Natural killer cell (primary cell): ENCODE data around the gene SLX4IP. TPM values are rescaled to one million over a fixed set of nuclear protein-coding genes. Genes with fewer than 3 reads are reported as not detected.

ENCODE experiments used
- ATAC-seq, 3 donors: fragments of 150-1000 bp in 2 of 3; fragments of 200-7000 bp in 1 of 3; cut with Tn5 transposase; 1 replicate in 1 of 3; 2 replicates in 2 of 3; pipeline ENCODE4 v1.10.0; 2021; ENCODE audit warnings: mild to moderate bottlenecking in 2 of 3, moderate library complexity in 2 of 3
- DNase-seq, 2 donors: peaks; one replicate each; pipeline versions ENCODE4 v3.0.0 to v3.0.0-alpha.2; 2013 to 2021; ENCODE audit warnings: mixed read lengths in 1 of 2
- H3K27ac ChIP-seq: one replicate; pipeline ENCODE4 v1.5.1; 2013; ENCODE audit warnings: mild to moderate bottlenecking, low read length
- H3K27me3 ChIP-seq: one replicate; pipeline ENCODE4 v1.6.1; 2013; ENCODE audit warnings: low read length; ENCODE audit not compliant: control insufficient read depth, insufficient read depth
- H3K36me3 ChIP-seq: one replicate; pipeline ENCODE4 v1.6.1; 2013; ENCODE audit warnings: low read length; ENCODE audit not compliant: control insufficient read depth, insufficient read depth
- H3K4me1 ChIP-seq: one replicate; pipeline ENCODE4 v1.6.1; 2013; ENCODE audit warnings: low read length; ENCODE audit not compliant: control insufficient read depth, insufficient read depth
- H3K4me3 ChIP-seq: one replicate; pipeline ENCODE4 v1.5.1; 2013; ENCODE audit warnings: low read length
- H3K9me3 ChIP-seq: one replicate; pipeline ENCODE4 v1.6.1; 2013; ENCODE audit warnings: low read length; ENCODE audit not compliant: control insufficient read depth, insufficient read depth
- H3K27ac Mint-ChIP-seq, 2 donors: one replicate each; pipeline ENCODE4 v1.8.0; 2022; ENCODE audit warnings: mild to moderate bottlenecking in 2 of 2, mixed read lengths in 2 of 2, moderate library complexity in 1 of 2
- H3K27me3 Mint-ChIP-seq, 2 donors: one replicate each; pipeline ENCODE4 v1.8.0; 2022; ENCODE audit warnings: low read depth in 2 of 2, mixed read lengths in 2 of 2
- H3K36me3 Mint-ChIP-seq: one replicate; pipeline ENCODE4 v1.8.0; 2022; ENCODE audit warnings: mixed read lengths
- H3K4me1 Mint-ChIP-seq, 2 donors: one replicate each; pipeline ENCODE4 v1.8.0; 2022; ENCODE audit warnings: mixed read lengths in 2 of 2
- H3K4me3 Mint-ChIP-seq: one replicate; pipeline ENCODE4 v1.8.0; 2022; ENCODE audit warnings: mild to moderate bottlenecking, moderate library complexity, mixed read lengths
- H3K9me3 Mint-ChIP-seq, 2 donors: one replicate each; pipeline ENCODE4 v1.8.0; 2022; ENCODE audit warnings: mixed read lengths in 2 of 2
- CTCF ChIP-seq: fragments of 200-600 bp; IDR thresholded peaks from one replicate; pipeline ENCODE4 v1.8.0; 2022; ENCODE audit warnings: antibody characterized with exemption
- WGBS: methylation state at CpG from one replicate; pipeline ENCODE4 v1.1.7; 2013; ENCODE audit warnings: missing lambda C conversion rate; ENCODE audit not compliant: insufficient coverage; 5-methylcytosine and 5-hydroxymethylcytosine counted together
- intact Hi-C: fragments of 100-400 bp; cut with micrococcal nuclease; formaldehyde crosslinking; loops from one replicate; pipeline ENCODE4 v1.14.2; 2022
- total RNA-seq, 4 donors: library from RNA; stranded (reverse); fragments of 120-200 nt in 1 of 4; gene quantifications; one replicate each; pipeline versions ENCODE4 v1.2.3 to v1.2.4, GENCODE V29; 2013 to 2022

SLX4IP gene
- total RNA-seq, 3 donors from 2014 or later (not counting 1 experiment from before 2014, with no cell fraction given) = 2.9 to 5.5 (median 5.2) TPM

GRCh38 chr20:10662151-10662550, 227.0 kb downstream of the SLX4IP start:
- no peak for ATAC-seq
- DNase-seq = no peak
- Histone ChIP-seq H3K4me1 (no peaks in the 10 kb centered on the region), H3K9me3 (no peaks in the 10 kb centered on the region), H3K27ac (no peak overlapping the region), H3K27me3 (no peaks in the 10 kb centered on the region), H3K4me3 (no peak overlapping the region), H3K36me3 (no peaks in the 10 kb centered on the region)
- no peaks in the 10 kb centered on the region for H3K36me3 Mint-ChIP-seq
- H3K4me1 Mint-ChIP-seq = no peaks in the 10 kb centered on the region
- intact Hi-C loops = no loop called here
- no peak overlapping the region for H3K27ac Mint-ChIP-seq
- H3K27me3 Mint-ChIP-seq = peaks cover 3 to 8% of the 10 kb centered on the region in 2 donors
- no peak overlapping the region for H3K4me3 Mint-ChIP-seq
- H3K9me3 Mint-ChIP-seq = no peaks in the 10 kb centered on the region
- no peak for TF ChIP-seq CTCF
- WGBS = 96% methylated on average over 3 of the region's 5 CpGs

- Histone ChIP-seq H3K36me3 (no peaks in the 10 kb centered on the region), H3K27me3 (no peaks in the 10 kb centered on the region), H3K4me3 (no peak overlapping the region), H3K9me3 (no peaks in the 10 kb centered on the region), H3K27ac (no peak overlapping the region), H3K4me1 (no peaks in the 10 kb centered on the region)
- Mint-ChIP-seq H3K4me3 (no peak overlapping the region), H3K36me3 (no peaks in the 10 kb centered on the region), H3K4me1 (no peaks in the 10 kb centered on the region), H3K27ac (no peak overlapping the region), H3K27me3 (peaks cover 3 to 8% of the 10 kb centered on the region in 2 donors), H3K9me3 (no peaks in the 10 kb centered on the region)
- 72% methylated on average over 10 of the region's 10 CpGs for WGBS
- ATAC-seq (no peak), DNase-seq (no peak)
- intact Hi-C loops = no loop called here
- no peak for TF ChIP-seq CTCF
These were observed 227.8 kb downstream of the SLX4IP start for GRCh38 chr20:10662661-10663458.

GRCh38 chr20:10663756-10664155, 228.7 kb downstream of the SLX4IP start:
- Histone ChIP-seq H3K27ac (no peak overlapping the region), H3K4me3 (no peak overlapping the region), H3K4me1 (no peaks in the 10 kb centered on the region), H3K36me3 (no peaks in the 10 kb centered on the region), H3K27me3 (no peaks in the 10 kb centered on the region), H3K9me3 (no peaks in the 10 kb centered on the region)
- H3K27ac Mint-ChIP-seq = no peak overlapping the region
- no peak for ATAC-seq
- H3K27me3 Mint-ChIP-seq = peaks cover 3 to 8% of the 10 kb centered on the region in 2 donors
- no peaks in the 10 kb centered on the region for H3K9me3 Mint-ChIP-seq
- H3K36me3 Mint-ChIP-seq = no peaks in the 10 kb centered on the region
- 92% methylated on average over 8 of the region's 8 CpGs for WGBS
- DNase-seq = no peak
- intact Hi-C loops = no loop called here
- no peak overlapping the region for H3K4me3 Mint-ChIP-seq
- no peak for TF ChIP-seq CTCF
- H3K4me1 Mint-ChIP-seq = no peaks in the 10 kb centered on the region
